DMS79 (cell line): ENCODE data around the gene GAA.
A peak's percentile ranks its signal among the peaks of the same experiment; 100 is the strongest.

Experiments
- DNase-seq: peaks from one replicate; lab custom pipeline; 2025; lab: John Stamatoyannopoulos, UW

Gene GAA

GRCh38 chr17:80104321-80104955 is 3.1 kb downstream of the GAA start:
- DNase-seq = peak; percentile 62

GRCh38 chr17:80104956-80105375 is 3.6 kb downstream of the GAA start:
- DNase-seq = no peak

GRCh38 chr17:80105762-80106161 is 4.4 kb downstream of the GAA start:
- peak; percentile 18 for DNase-seq

- DNase-seq = no peak
These were observed 4.8 kb downstream of the GAA start for GRCh38 chr17:80106176-80106575.

GRCh38 chr17:80106751-80107150 is 5.4 kb downstream of the GAA start:
- DNase-seq = no peak

GRCh38 chr17:80107231-80108021 is 6.0 kb downstream of the GAA start:
- DNase-seq = no peak

GRCh38 chr17:80108036-80108971 is 6.9 kb downstream of the GAA start:
- no peak for DNase-seq

- DNase-seq = no peak
These were observed 7.8 kb downstream of the GAA start for GRCh38 chr17:80109066-80109660.

GRCh38 chr17:80109713-80110446 is 8.5 kb downstream of the GAA start:
- DNase-seq = peak; percentile 57

- DNase-seq = no peak
These were observed 9.0 kb downstream of the GAA start for GRCh38 chr17:80110447-80110812.

- DNase-seq = no peak
These were observed 9.7 kb downstream of the GAA start for GRCh38 chr17:80110927-80111701.

- no peak for DNase-seq
These were observed 10.5 kb downstream of the GAA start for GRCh38 chr17:80111702-80112470.

- DNase-seq = no peak
These were observed 11.2 kb downstream of the GAA start for GRCh38 chr17:80112471-80113032.

- no peak for DNase-seq
These were observed 11.7 kb downstream of the GAA start for GRCh38 chr17:80113033-80113484.

- DNase-seq = no peak
These were observed 13.4 kb downstream of the GAA start for GRCh38 chr17:80114758-80115157.

- no peak for DNase-seq
These were observed 13.8 kb downstream of the GAA start for GRCh38 chr17:80115159-80115558.

GRCh38 chr17:80116276-80116920 is 15.0 kb downstream of the GAA start:
- no peak for DNase-seq

- DNase-seq = no peak
These were observed 15.6 kb downstream of the GAA start for GRCh38 chr17:80116921-80117380.
